Endothelial cell (in vitro differentiated cells): ENCODE results near the gene SP140L. TPM values are rescaled to one million over a fixed set of nuclear protein-coding genes. Genes with fewer than 3 reads are reported as not detected.
A peak's percentile ranks its signal among the peaks of the same experiment; 100 is the strongest.

Experiments
- DNase-seq: peaks from one replicate; pipeline ENCODE4 v3.0.0; 2021; ENCODE audit warnings: low spot score
- H3K27ac Mint-ChIP-seq: one replicate; pipeline ENCODE4 v1.8.0; 2021; ENCODE audit warnings: mixed read lengths, inconsistent platforms; ENCODE audit not compliant: unreplicated experiment
- H3K27me3 Mint-ChIP-seq: one replicate; pipeline ENCODE4 v1.8.0; 2021; ENCODE audit warnings: mild to moderate bottlenecking, moderate library complexity, mixed read lengths, inconsistent platforms; ENCODE audit not compliant: unreplicated experiment
- H3K36me3 Mint-ChIP-seq: one replicate; pipeline ENCODE4 v1.8.0; 2021; ENCODE audit warnings: mild to moderate bottlenecking, low read depth, mixed read lengths, inconsistent platforms; ENCODE audit not compliant: unreplicated experiment
- H3K4me1 Mint-ChIP-seq: one replicate; pipeline ENCODE4 v1.8.0; 2021; ENCODE audit warnings: mild to moderate bottlenecking, mixed read lengths, inconsistent platforms; ENCODE audit not compliant: unreplicated experiment
- H3K4me3 Mint-ChIP-seq: one replicate; pipeline ENCODE4 v1.8.0; 2021; ENCODE audit warnings: mild to moderate bottlenecking, mixed read lengths, inconsistent platforms; ENCODE audit not compliant: unreplicated experiment
- H3K9me3 Mint-ChIP-seq: one replicate; pipeline ENCODE4 v1.8.0; 2021; ENCODE audit warnings: mixed read lengths, inconsistent platforms; ENCODE audit not compliant: unreplicated experiment
- total RNA-seq: library from RNA; stranded (reverse); fragmentation: NEBNext Ultra II Directional; extraction: Animal tissue kit (Norgen Biotek cat#: 25700); gene quantifications from one replicate; pipeline ENCODE4 v1.2.1, GENCODE V29; 2021; ENCODE audit not compliant: unreplicated experiment
- TF ChIP-seq, protein P1 (sequence below): fragments of 200-600 bp; sonication (generic); IDR thresholded peaks from one replicate; pipeline ENCODE4 v1.5.0; 2021; ENCODE audit warnings: antibody characterized with exemption; ENCODE audit not compliant: unreplicated experiment

Gene SP140L
- total RNA-seq, 1 donor from 2014 or later: 1.1 TPM

DNA sequence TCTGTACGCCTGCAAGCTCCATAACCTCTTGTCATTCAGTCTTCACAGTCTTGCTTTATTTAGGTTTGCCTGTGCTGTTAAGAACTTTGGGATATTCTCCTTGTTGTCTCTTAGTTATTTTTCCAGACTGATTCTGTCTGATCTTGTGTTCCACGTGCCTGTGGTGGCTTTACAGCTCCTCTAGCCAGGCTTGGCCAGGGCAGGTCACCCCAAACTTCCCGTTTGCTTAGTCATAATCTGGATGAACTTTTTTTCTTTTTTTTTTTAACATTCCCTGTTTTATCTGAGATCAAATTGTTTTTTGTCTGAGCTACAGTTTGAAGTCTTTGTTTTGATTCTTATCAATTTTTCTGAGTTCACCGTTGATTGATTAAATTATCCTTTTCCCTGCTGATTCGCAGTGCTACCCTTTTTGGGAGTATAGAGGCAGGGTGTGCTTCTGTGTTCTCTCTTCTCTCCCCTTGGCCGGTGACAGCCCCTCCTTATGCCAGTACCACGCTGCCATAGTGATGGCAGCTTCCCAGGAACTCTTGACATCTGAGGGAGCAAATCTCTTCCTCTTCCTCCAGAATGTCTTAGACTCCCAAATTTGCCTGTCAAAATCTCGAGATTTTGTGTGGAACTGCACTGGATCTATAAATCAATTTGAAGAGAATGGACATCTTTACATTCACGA, 91.5 kb downstream of the SP140L start:
- Mint-ChIP-seq H3K4me3 (no peak overlapping the region), H3K27ac (no peak overlapping the region), H3K27me3 (no peaks in the 10 kb centered on the region), H3K9me3 (no peaks in the 10 kb centered on the region), H3K36me3 (no peaks in the 10 kb centered on the region), H3K4me1 (peaks cover 19% of the 10 kb centered on the region)
- DNase-seq: no peak
- TF ChIP-seq, protein P1, sequence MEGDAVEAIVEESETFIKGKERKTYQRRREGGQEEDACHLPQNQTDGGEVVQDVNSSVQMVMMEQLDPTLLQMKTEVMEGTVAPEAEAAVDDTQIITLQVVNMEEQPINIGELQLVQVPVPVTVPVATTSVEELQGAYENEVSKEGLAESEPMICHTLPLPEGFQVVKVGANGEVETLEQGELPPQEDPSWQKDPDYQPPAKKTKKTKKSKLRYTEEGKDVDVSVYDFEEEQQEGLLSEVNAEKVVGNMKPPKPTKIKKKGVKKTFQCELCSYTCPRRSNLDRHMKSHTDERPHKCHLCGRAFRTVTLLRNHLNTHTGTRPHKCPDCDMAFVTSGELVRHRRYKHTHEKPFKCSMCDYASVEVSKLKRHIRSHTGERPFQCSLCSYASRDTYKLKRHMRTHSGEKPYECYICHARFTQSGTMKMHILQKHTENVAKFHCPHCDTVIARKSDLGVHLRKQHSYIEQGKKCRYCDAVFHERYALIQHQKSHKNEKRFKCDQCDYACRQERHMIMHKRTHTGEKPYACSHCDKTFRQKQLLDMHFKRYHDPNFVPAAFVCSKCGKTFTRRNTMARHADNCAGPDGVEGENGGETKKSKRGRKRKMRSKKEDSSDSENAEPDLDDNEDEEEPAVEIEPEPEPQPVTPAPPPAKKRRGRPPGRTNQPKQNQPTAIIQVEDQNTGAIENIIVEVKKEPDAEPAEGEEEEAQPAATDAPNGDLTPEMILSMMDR: no peak

DNA sequence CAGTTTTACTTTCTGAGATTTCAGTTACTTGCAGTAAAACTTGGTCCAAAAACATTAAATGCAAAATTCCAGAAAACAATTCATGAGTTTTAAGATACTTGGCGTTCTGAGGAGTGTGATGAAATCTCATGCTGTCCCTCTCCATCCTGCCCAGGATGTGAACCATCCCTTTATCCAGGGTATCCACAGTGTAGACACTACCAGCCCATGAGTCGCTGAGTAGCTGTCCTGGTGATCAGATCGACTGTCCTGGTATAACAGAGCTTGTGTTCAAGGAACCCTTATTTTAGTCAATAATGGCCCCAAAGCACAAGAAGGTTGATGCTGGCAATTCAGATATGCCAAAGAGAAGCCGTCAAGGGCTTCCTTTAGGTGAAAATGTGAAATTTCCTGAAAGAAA, 92.2 kb downstream of the SP140L start:
- DNase-seq: no peak
- H3K27me3 Mint-ChIP-seq: no peaks in the 10 kb centered on the region
- H3K4me3 Mint-ChIP-seq: no peak overlapping the region
- H3K27ac Mint-ChIP-seq: no peak overlapping the region
- H3K36me3 Mint-ChIP-seq: no peaks in the 10 kb centered on the region
- TF ChIP-seq, protein P1: no peak
- no peaks in the 10 kb centered on the region for H3K9me3 Mint-ChIP-seq
- peaks cover 25% of the 10 kb centered on the region for H3K4me1 Mint-ChIP-seq

DNA sequence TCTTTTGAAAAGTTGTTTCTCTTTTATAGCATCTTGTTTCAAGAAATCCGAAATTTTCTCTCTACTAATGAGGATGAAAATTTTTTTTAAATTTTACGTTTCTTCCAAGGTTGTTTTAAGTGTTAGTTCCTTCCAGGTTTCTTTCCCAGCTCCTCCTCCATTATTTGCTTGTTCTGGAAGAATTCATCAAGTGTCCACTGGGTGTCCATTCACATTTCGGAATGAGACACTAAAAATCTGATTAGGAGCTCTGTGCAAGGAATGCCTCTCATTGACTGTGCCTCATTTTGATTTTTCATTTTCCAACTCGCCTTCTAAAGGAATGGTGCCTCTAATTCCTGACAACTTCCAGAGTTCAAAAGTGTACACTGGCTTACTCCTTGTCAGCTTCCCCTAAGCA, 95.2 kb downstream of the SP140L start:
- H3K36me3 Mint-ChIP-seq: no peaks in the 10 kb centered on the region
- TF ChIP-seq, protein P1: peak; percentile 10
- DNase-seq: no peak
- H3K27me3 Mint-ChIP-seq: no peaks in the 10 kb centered on the region
- no peaks in the 10 kb centered on the region for H3K9me3 Mint-ChIP-seq
- peaks cover 18% of the 10 kb centered on the region for H3K4me1 Mint-ChIP-seq
- H3K4me3 Mint-ChIP-seq: no peak overlapping the region
- H3K27ac Mint-ChIP-seq: no peak overlapping the region

DNA sequence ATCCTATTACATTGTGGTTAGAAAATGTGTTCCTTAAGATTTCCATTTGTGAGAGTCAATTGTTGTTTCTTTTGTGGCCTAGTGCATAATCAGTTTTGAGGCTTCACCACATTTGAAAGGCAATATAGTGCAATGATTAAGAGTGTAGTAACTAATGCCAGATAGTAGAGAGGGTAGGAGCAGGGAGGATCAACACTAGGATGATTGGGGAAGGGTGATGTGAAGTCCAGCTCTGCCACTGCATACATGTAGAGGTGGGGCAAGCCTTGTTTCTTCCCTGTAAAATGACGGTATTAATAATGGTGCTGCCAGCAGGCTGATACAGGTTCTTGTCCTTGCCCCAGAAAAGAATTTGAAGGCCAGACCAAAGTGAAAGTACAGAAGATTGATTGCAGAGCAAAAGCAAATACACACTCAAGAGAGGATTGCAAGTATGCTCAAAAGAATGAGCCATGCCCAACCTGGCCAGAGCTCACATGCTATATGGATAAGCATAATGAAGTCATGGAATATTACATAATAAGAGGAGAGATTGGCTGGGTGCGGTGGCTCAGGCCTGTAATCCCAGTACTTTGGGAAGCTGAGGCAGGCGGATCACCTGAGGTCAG, 97.0 kb downstream of the SP140L start:
- peaks cover 9% of the 10 kb centered on the region for H3K4me1 Mint-ChIP-seq
- H3K9me3 Mint-ChIP-seq: no peaks in the 10 kb centered on the region
- TF ChIP-seq, protein P1: no peak
- no peak overlapping the region for H3K4me3 Mint-ChIP-seq
- DNase-seq: no peak
- no peak overlapping the region for H3K27ac Mint-ChIP-seq
- H3K36me3 Mint-ChIP-seq: peaks cover 4% of the 10 kb centered on the region
- H3K27me3 Mint-ChIP-seq: no peaks in the 10 kb centered on the region

DNA sequence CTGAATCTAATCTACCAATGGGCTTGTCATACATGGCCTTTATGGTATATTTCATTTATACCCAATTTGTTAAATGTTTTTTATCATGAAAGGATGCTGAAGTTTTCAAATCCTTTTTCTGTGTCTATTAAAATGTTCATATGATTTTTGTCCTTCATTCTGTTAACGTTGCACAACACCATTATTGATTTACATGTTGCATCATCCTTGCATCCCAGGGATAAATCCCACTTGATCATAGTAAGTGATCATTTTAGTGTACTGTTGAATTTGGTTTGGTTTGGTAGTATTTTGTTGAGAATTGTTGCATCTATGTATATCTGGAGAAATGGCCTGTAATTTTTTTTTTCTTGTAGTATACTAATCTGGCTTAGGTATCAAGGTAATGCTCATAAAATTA, 98.4 kb downstream of the SP140L start:
- Mint-ChIP-seq H3K9me3 (no peaks in the 10 kb centered on the region), H3K36me3 (peaks cover 8% of the 10 kb centered on the region), H3K27me3 (no peaks in the 10 kb centered on the region), H3K4me3 (no peak overlapping the region), H3K27ac (no peak overlapping the region), H3K4me1 (peaks cover 9% of the 10 kb centered on the region)
- DNase-seq: no peak
- TF ChIP-seq, protein P1: no peak
